Measurements from ENCODE around the gene LY6G5C. TPM values are rescaled to one million over a fixed set of nuclear protein-coding genes. Genes with fewer than 3 reads are reported as not detected.
A peak's percentile ranks its signal among the peaks of the same experiment; 100 is the strongest.

LY6G5C gene
- total RNA-seq, 1 donor from 2014 or later: 1.8 TPM

DNA sequence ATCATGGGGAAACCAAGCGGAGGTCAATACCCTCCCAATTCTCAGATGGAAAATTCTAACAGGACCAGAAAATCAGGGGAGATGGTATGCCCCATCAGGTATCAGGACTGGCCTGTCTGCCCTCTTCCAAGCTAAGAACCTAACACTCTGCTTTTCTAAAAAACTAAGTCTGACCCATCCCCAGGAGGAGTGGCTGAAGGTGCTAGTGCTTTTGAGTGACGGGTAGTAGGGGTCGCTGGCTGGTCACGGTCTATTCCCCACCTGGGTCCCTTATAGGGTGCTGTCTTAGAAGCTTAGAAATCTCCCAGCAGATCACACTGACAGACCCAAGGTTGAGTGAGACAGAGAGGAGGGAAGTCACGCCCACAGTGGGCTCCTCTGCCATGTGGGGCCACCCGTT is 12.7 kb upstream of the LY6G5C start:
- ATAC-seq (no peak), DNase-seq (no peak)
- intact Hi-C loops (cut with micrococcal nuclease): no loop called here

GRCh38 chr6:31692886-31693285 is 12.0 kb upstream of the LY6G5C start:
- no peak for ATAC-seq
- intact Hi-C loops (cut with micrococcal nuclease): no loop called here
- DNase-seq: no peak

DNA sequence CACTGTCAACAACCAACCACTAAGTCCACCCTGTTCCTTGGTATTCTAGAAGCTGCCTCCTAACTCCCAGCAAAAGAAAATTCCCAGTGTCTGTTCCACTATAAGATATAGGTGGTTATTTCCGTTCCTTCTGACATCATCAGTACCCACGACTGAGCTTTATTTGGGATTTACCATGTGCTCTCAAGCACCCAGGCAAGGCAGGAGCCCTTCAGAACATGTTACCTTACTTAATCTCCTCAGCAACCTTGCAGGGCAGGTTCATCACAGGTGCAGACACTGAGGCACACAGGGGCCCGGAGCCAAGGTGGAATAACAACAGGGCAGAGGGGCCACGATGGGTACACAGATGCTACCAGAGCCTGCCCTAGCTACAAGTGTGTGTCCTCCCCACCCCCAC is 11.5 kb upstream of the LY6G5C start:
- ATAC-seq: no peak
- intact Hi-C loops (cut with micrococcal nuclease): no loop called here
- peak; percentile 7 for DNase-seq

DNA sequence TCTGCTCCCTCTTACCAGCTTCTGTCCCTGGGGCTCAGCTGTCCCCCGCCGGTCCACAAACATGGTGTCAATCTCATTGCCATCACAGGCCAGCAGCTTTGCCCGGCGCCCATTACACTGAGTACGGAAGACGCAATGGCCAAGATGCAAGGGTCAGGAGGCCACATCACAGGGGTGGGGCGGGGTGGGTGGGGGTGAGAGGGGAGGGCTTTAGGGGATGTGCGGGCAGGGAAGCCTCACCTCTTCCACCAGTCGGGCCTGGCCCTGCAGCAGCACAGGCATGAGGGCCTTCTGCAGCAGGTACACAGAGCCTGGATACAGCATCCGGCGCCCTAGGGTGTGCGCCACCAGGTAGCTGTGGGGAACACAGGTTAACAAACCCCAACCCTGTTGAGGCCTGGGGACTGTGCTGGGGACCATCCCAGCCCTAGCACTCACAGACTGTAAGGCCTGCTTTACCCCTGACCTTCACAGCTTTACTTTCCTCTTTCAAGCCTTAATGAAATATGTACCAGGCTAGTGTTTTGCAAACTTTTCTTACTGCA is 10.8 kb upstream of the LY6G5C start:
- peak; percentile 25 for DNase-seq
- ATAC-seq: no peak
- intact Hi-C loops (cut with micrococcal nuclease): no loop called here

GRCh38 chr6:31691078-31691463 is 10.2 kb upstream of the LY6G5C start:
- intact Hi-C loops (cut with micrococcal nuclease): no loop called here
- DNase-seq (no peak), ATAC-seq (no peak)

DNA sequence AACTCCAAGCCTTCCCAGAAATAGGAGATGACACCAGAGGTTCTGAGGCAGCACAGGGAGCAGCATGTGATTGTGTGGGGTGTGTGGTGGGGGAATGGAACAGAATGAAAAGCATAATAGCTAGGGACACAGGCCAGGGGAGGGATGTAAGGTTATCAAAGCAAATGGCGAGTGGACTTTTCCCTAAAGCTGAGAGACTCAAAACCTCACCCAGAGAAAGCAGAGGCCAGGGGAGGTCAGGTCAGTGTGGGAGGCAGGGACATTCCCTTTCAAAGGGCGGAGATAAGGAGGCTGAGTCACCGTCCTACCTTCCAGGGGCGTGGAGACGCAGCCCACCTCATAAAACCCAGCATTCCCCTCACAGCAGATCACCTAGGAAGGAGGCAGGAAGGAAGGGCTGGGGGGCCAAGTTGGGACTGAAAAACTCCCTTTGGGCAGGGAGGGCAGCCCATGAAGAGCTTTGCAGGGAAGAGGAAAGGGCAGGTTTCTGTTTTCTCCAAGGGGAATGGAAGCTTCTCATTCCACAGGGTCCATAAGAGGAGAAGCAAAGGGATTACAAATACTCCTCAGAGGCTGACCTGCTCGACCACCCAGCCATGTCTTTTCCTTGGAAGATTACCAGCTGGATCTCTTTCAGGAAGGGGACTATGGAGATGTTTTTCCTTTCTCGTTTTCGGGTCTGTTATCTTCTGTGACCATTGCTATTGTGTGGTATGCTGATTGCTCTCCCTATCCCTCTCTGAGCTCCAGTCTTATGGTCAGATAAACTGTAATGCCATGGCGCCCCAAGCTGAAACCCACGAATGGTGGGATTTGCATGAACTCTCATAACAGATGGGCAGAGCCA is 9.6 kb upstream of the LY6G5C start:
- no peak for ATAC-seq
- DNase-seq: peak; percentile 6

DNA sequence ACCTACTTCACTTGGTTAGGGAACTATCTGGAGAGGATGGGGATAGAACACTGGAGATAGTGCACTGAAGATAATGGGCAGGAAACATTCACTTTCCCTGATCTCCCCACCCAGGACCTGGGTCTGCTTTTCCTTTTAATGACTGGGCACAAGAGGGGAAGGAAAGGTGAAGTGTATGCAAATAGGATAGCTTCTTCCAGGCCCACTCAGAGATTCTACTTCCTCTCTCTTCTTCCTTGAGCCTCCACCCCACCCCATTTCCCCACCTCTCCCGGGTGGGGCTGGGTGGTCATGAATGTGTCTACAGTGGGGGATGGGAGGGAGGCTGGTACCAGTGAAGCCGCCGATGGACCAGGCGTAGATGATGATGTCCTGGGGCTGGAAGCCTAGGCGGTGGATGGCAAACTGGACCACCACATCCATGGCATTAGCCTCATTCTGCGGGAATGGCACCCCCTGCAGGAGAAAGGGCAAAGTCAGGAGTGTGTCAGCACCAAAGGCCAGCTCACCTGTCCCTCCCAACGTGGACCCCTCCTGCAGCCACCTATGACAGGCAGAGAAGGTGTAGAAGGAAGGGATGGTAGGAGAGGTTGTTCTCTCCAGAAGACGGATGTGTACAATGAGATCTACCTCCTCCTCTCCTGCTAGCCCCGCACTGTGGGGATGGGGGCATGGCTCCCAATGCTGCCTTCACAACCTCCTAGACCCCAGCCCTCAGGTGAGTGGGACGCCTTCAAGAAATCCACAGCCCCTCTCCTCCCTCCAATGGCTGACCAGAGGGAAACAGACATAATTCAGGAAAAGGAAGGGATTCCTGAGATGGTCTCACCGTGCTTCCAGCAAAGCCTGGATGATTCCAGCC is 8.6 kb upstream of the LY6G5C start:
- intact Hi-C loops (cut with micrococcal nuclease): no loop called here
- DNase-seq: peak; percentile 19
- no peak for ATAC-seq

More for the DNA sequence above, 9.6 kb upstream of the LY6G5C start:
- intact Hi-C loops (cut with micrococcal nuclease): no loop called here

DNA sequence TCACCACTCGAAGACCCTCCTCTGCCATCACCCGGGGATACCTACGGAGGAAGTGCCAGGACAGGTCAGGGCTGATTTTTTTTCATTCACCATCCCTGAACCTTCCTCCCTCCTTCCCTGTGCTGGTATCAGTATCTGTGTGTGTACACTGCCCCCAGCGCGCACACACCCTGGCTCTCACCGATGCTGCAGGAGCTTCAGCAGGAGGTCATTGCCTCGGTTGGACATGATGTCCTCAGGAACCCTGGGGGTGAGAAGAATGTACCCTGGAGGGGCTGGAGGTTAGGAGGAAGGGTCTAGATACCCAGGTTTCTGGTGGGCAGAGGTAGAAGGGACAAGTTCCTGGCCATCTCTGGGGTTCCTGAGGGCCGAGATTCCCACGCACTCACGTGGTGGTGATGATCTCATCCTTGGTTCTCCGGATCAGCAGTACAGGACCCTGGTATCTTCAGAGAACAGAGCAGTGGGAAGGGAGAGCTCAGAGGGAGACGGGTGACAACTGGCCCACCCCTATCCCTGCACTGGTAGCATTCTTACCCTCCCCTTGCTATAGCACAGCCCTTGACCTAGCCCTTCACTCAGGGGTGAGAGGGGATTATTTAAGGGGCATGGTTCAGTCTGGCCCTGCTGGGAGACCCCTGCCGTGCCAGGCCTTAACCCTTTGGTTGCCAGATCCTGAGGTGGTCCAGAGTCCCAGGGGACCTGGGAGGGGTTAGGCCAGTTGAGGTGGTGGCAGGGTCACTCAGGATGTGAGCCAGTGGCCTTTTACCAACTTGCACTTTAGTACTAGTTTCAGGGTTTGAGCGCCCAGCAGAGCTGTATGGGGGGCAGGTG is 7.2 kb upstream of the LY6G5C start:
- ATAC-seq: no peak
- peak; percentile 23 for DNase-seq
- intact Hi-C loops (cut with micrococcal nuclease): no loop called here

GRCh38 chr6:31687321-31687720 is 6.5 kb upstream of the LY6G5C start:
- ATAC-seq: no peak
- intact Hi-C loops (cut with micrococcal nuclease): no loop called here
- no peak for DNase-seq

GRCh38 chr6:31686483-31686882 is 5.6 kb upstream of the LY6G5C start:
- ATAC-seq (no peak), DNase-seq (peak; percentile 18)
- intact Hi-C loops (cut with micrococcal nuclease): no loop called here

DNA sequence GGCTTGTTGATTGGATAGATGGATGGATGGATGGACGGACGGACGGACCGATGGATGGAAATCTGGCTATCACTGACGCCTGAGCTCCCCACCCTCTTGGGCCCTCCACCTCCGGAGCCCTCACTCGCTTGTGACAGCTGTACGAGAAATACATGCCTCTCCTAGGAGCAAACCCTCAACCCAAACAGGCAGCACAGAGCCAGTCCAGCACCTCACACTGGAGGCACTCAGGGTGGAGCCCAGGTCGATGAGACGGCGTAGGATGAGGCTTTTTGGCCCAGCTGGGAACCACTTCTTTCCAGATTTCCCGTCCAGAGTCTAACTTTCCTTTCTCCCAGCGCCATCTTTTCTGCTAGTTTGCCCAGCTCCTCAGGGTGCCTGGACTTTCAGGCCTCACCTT is 2.7 kb upstream of the LY6G5C start:
- ATAC-seq (no peak), DNase-seq (no peak)
- intact Hi-C loops (cut with micrococcal nuclease): no loop called here

GRCh38 chr6:31681135-31681671 is 336 bp upstream of the LY6G5C start:
- DNase-seq (peak; percentile 67), ATAC-seq (peak; percentile 77)
- intact Hi-C loops (cut with micrococcal nuclease): no loop called here

- intact Hi-C loops (cut with micrococcal nuclease): no loop called here
- DNase-seq: no peak
- ATAC-seq: no peak
These were observed 2.9 kb downstream of the LY6G5C start for GRCh38 chr6:31677955-31678354.

- no peak for DNase-seq
- intact Hi-C loops (cut with micrococcal nuclease): no loop called here
- no peak for ATAC-seq
These were observed 4.0 kb downstream of the LY6G5C start for GRCh38 chr6:31676904-31677303.

GRCh38 chr6:31676322-31676903 is 4.5 kb downstream of the LY6G5C start:
- ATAC-seq (no peak), DNase-seq (no peak)
- intact Hi-C loops (cut with micrococcal nuclease): no loop called here

DNA sequence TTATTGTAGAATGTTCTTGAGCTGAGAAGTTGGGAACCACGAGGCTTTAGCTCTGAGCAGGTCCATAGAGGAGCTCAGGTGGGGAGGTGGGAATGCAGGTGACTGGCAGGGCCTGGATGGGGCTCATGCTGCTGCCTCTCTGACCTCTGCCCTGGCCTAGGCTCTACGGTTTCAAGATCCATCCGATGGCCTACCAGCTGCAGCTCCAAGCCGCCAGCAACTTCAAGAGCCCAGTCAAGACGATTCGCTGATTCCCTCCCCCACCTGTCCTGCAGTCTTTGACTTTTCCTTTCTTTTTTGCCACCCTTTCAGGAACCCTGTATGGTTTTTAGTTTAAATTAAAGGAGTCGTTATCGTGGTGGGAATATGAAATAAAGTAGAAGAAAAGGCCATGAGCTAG is 11.2 kb downstream of the LY6G5C start, which contains the start of gene LY6G5B:
LY6G5B (plus strand) TSS at position 301 of the 400 bp plus-strand sequence. CDS start 975 bp downstream, outside the sequence.
- intact Hi-C loops (cut with micrococcal nuclease): no loop called here
- DNase-seq (no peak), ATAC-seq (no peak)

- no peak for ATAC-seq
These were observed 14.4 kb downstream of the LY6G5C start for GRCh38 chr6:31666337-31666965.

More at GRCh38 chr6:31666337-31666965, 14.4 kb downstream of the LY6G5C start:
- intact Hi-C loops (cut with micrococcal nuclease): no loop called here
- no peak for DNase-seq
